G401.6 (cell line): ENCODE results near the gene PHKA1.
"Not testable (repeated sequence)": the region's sequence is repeated elsewhere in the genome, so short reads cannot be mapped to it uniquely, and the experiment has no call there.

Experiments
- FAIRE-seq: peaks from 2 replicates; lab custom pipeline; 2012; peaks lifted over from hg19 to GRCh38; lab: Jason Lieb, UNC

Gene PHKA1

DNA sequence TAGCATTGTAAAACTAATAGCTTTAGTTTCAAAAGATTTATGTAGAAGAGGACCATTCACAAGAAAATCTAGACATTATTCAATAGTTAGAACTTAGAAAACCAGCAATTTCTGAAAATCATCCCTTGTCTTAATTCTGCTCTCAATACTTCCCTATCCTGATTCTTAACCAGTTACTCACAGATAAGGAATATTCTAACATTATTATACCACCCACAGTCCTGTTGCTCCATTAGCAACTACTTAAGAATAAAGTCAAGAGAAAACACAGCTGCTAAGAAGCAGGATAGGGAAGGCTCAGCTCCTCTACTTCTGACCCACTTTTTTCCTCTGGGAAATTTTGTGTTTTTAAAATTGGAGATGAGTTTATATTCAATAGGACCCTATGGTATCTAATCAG lies 47.7 kb downstream of the PHKA1 start:
- FAIRE-seq, result no peak

DNA sequence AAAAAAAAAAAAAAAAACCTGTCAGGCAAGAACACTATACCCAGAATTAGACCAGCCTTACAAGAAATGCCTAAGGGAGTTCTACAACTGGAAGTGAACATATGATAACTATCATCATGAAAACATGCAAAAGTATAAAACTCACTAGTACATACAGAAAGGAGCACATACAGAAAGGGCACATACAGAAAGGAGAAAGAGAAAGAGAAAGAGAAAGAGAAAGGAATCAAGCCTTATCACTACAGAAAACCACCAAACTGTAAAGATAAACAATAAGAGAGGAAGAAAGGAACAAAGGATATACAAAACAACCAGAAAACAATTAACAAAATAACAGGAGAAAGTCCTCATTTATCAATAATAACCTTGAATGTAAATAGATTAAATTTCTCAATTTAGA lies 50.4 kb downstream of the PHKA1 start:
- no peak for FAIRE-seq

DNA sequence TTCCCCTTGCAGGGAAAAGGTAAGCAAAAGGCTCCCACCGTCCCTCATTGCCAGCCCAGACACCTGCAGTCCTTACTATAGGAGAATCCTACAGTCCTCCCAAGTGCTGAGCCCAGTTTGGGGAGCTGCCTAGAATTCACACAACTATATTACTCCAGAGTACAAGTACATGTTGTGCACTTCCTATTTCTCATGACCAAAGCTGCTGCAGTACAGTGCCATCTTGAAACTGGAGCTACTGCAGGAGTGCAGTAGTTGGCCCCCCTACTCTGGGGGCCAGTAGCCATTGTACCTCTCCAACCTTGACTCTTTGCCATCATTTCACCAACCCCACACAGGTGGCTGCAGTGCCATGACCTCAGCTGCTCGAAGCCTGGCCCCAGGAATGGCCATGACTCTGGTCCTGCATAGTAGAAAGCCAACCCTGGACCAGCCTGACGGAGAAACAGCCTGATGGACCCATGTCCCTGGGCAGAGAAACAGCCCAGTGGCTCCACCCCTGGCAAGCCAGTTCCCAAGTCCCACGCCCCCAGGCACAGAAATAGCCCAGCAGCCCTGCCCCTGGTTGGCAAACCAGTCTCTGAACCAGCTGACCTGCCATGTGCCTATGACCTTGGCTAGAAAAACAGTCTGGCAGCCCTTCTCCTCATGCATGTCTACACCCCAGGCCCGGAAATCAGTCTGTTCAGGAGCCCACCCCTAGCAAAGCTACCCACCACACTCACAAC lies 51.9 kb downstream of the PHKA1 start:
- FAIRE-seq, result no peak

DNA sequence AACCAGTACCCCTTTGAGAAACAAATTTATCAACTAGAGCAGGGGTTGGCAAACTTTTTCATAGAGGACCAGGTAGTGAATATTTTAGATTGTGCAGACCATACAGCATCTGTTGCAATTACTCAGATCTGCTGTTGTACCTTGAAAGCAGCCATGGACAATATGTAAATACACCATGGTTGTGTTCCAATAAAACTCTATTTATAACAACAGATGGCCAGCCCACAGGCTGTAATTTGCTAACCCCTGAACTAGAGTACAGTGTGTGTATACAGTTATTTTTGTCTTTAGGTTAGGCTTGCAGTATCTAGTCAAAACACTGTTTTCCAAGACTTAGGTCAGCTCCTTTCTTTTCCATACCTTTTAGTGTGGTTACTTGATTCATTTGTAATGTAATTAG lies 54.4 kb downstream of the PHKA1 start:
- no peak for FAIRE-seq

DNA sequence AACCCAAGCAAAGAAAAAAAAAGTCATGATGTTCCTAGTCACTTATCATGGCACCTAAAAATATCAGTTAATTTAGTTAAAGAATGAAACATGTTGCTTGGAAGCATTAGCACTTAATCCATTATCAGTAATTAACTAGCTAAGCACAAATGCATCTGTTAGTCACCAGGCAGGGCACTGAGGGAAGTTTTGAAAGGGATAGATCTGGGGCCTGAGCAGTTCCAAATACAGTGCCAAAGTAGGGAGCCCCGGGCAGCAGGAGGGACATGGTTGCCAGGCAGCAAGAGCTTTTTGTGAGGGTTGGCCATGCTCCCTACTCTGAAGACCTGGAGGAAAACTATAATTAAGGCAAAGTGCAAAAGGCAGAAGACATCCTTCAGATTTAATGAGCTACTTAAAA lies 62.0 kb downstream of the PHKA1 start:
- FAIRE-seq, result no peak

DNA sequence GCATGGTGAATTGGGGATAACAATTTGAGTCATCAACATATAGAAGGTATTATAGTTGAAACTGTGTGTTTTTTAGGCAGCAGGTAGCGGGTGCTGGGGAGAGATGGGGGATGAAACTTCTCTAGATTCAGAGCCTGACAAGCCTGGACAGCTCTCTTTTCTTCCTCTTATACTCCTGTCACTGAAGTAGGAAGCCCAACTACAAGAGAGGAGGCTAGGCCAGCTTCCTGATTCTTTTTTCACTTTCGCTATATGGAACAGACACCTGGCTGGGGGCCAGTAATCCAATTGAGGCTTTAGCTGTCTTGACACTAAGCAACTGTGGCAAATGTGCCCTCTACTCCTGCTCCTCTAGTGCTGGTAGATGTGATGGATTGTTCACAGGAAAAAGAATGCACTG lies 69.2 kb downstream of the PHKA1 start:
- no peak for FAIRE-seq

DNA sequence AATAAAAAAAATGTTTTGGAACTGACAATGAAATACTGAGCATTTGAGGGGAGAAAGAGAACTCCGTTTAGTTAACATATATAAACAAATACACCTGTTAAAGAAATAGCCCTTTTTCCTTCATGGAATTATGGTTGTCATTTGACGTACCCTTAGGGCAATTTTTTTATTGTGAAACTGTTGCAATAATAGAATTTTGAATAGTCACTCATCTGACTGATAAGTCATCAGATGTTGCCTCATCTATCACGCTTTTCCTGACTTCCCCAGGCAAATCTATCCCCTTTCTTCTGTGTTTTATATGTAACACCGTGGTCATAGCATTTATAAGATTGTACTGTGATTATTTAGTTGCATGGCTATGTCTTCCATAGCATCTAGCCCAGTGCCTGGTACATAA lies 72.5 kb downstream of the PHKA1 start:
- no peak for FAIRE-seq

DNA sequence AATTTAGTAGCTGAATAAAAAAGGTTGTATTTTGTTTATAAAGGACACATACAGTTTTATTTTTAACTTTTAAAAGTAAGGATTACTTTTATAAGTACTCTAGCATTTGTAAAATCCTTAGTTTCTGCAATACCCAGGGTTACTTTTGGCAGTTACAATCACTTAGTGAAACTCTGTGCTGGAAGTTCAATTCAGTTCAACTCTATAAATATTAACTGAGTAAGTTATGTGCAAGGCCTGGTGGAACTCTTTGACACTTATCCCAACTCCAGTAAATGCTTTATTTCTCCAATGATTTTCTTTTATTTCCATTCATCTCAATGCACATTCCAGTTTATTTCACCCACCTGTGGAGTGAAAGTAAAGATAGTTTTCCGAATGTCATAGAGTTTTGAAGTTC lies 78.2 kb downstream of the PHKA1 start:
- no peak for FAIRE-seq

DNA sequence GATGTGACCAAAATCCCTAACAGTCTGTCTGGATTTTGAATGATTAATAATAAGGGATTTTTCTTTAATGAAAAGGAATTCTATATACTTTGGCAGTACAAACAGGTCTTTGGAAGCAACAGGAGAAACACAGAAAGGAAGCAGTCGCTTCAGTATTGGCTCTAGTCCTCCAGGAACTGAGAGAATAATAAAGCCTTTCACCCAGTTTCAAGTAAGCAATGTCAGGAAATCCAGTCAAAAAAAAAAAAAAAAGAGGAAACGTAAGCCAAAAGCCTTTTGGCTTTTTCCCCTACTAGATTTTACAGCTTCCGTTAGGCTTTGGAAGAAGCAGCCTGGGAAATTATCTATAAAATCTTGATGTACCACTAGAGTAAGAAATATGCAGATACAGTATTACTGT lies 79.8 kb downstream of the PHKA1 start:
- FAIRE-seq, result no peak

DNA sequence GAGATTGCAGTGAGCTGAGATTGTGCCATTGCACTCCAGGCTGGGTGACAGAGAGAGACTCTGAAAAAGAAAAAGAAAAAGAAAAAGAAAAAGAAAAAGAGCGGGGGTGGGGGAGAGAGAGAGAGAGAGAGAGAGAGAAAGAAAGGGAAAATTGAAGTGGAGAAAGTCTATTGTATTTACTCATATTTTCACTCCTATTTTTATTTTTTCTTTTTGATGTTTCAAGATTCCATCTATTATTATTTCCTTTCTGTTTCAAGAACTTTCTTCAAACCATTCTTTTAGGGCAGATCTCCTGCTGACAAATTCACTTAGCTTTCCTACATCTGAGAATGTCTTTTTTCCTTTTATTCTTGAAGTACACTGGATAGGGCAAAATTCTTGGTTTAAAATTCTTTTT lies 83.9 kb downstream of the PHKA1 start:
- peak; percentile 21 for FAIRE-seq

DNA sequence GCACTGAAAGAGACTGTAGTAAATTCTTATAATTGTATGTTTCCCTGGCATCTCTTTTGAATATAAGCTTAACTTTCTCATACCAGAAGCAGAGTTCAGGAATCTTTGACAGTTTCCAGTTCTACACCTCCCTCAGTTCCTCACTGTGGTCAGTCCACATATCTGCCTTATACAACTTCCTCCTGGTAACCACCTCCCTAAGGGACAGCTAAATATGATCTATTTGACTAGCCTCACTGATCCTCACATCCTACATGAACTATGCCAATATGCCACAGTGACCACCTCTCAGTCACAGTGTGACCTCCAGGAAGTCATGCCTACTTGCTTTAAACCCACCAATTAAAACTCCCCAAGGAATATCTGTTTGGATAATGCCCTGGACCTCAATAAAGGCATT lies 89.9 kb downstream of the PHKA1 start:
- no peak for FAIRE-seq

DNA sequence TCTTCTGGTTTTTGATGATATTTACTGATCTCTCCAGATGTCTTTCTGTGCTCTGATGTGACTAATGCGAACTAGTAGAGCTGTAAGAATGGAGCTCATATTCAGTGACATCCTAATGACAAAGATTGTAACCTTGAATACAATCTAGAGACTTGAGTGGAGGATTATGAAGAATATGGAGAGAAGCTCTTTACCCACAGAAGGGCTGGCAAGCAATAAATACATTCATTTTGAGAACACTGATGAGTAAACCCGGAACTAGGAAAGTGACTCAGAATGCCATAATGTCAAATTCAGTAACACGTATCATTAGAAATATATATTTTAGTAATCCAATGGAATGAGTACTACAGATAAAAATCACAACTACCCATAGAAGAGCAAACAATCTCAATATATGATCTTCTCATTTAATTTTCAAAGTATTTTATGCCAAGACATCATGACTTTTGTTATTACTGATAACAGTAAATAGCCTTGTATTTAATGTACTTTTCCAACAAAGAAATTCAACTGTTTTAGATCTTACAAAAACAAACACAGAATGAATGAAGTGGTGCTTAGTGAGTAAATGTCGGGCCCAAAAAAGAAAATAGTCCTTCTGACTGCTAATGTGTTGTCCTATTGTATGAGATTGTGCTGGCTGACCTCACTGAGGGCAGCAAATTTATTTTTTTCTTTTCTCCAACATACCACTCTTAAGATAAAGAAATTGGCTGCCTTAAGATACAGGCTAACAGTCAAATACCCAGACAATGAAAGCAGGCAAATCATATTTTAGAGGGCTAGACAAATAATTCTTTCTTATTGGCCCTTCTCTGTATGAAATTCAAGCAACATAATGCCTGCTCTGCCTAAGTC lies 92.3 kb downstream of the PHKA1 start:
- no peak for FAIRE-seq

DNA sequence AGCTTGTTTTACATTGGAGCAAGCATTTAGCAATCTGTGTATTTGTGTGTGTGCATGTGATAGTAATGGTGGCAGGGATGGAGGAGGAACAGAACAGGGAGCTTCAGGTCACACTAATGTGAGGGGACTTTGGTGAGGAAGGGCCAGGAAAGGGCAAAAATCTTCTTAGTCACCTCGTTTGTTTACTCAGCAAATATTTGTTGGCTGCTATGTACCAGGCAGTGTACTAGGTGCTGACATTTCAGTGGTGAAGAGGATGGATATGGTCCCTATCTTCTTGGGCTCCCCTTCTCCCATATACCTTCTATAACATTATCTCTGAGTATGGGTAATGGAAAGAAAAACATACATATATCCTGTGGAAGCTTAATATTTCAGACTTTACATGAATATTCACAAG lies 92.9 kb downstream of the PHKA1 start:
- no peak for FAIRE-seq

DNA sequence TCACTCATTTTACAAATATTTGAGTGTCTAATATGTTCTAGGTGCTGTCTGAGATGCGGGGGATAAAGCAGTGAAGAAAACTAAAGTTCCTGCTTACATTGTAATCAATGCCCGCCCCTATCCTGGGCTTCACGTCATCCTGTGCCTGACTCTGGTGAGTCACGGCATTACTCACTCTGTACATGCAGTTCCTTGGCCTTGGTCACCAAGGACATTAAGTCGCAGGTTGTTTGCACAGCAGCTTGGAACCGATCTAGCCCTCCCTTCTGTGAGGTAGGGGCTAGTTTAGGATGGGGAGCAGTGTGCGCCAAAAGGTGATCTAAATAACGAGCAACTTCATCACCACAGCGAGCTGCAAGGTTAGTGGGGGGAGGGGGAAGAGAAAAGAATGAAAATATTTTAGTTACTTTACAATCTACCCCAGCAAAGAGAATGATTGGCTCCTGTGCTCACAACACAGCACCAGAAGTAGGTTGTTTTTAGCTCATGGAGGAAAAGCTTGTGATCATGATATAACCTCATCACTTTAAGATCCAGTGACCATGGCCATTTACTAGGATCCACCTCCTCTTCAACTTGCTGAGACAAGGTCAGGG lies 93.5 kb downstream of the PHKA1 start:
- FAIRE-seq, result no peak

DNA sequence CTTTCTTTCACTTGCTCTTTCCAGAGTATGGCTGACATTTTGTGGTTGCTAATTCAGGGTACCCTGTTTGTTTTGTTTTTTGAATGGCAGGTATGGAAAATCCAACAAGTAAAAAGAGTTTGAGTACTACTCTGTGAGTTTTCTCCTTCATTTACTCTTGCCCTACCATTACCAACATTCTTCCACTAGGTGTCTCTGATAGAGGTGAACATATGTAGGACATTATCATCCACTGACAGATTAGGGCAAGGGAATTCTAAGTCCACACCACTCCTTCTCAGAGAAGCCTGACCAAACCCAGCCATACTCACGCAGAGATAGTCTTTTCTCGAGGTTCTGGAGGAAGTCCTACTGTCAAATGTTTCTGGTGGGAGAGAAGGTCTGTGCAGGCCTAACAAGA lies 104.8 kb downstream of the PHKA1 start:
- no peak for FAIRE-seq

DNA sequence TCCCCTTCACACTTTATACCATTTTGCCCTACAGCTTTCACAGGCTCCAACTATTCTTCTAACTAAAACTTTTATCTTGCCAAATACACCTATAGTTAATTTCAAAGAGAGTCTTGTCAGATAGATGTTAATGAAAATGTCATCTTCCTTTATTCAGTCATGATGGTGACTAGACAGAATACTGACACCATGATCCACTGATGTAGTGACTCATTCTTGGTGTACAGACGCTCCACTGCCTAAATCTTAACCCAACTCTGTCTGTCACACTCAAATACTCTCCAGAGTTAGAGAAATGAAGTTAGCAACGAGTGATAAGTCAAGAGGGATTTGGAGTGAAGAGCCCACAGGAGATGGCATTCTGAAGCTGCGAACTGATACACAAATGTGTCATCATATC lies 109.4 kb downstream of the PHKA1 start:
- no peak for FAIRE-seq

DNA sequence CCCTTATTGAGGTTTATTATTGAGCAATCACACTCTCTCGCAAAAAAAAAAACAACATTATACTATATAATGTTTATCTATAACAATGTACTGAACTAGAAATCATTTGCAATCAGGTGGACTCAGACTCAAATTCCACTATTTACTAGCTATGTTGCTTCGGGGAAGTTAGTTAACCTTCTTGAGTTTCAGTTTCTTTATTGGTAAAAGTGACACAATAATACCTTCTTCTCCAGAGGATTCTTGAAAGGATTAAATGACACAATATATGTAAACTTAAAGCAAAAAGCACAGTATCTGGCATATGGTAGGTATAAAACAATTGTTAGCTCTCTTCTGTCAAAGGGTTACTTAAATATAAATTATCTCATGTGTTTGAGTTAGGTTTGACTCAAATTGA lies 110.0 kb downstream of the PHKA1 start:
- FAIRE-seq, result no peak

DNA sequence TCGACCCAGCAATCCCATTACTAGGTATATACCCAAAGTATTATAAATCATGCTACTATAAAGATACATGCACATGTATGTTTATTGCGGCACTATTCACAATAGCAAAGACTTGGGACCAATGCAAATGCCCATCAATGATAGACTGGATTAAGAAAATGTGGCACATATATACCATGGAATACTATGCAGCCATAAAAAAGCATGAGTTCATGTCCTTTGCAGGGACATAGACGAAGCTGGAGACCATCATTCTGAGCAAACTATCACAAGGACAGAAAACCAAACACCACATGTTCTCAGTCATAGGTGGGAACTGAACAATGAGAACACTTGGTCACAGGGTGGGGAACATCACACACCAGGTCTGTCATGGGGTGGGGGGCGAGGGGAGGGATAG lies 123.1 kb downstream of the PHKA1 start:
- not testable (repeated sequence) for FAIRE-seq

DNA sequence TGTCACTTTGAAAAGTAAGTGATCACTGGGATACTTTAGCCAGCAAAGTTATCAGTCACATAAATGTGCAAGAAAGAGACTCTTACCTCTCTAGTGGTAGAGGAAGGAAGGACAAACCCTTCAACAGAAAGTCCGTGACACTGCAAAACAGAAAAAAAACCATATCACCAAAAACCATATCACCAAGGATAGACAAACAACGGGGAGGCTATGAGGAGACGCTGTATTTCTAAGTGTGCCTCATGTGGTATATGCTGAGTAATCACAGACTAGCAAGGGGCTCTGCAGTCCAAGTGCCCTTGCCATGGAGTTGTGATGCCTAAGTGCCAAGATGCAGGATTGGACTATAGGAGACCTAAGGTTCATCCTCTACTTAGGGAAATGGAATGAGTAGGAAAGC lies 129.9 kb downstream of the PHKA1 start:
- FAIRE-seq, result no peak

DNA sequence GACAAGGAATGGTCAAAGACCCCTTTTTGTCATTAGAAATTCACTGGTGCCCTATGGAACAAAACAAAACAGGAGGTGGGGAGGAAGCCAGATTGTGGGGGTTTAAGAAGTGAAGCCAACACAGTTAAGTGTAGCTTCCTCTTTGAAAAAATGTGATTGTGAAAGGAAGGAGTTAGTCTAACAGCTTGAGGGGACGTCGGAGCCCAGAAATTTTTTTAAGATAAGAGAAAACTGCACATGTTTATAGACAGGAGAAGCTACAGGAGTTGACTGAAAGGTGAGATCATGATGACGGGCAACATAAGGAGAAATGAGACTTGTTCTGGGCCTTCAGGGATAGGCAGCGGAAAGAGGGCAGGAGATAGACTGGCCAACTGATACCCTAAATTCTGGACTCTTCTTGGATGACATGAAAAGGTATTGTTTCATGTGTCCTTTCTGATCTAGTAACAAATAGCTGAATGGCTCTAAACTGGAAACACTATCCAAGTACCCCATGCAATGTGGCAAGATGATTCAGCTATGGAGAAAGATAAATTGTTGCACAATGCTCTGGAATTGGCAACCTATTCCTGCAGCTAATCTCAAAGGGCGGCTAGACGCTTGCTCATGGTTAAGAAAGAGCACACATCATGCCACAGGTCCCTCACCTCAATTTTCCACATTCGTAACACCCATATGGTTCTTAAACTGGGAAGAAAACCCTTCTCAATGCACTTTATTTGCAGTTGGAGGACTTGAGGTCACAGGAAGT lies 137.8 kb downstream of the PHKA1 start:
- FAIRE-seq, result no peak

DNA sequence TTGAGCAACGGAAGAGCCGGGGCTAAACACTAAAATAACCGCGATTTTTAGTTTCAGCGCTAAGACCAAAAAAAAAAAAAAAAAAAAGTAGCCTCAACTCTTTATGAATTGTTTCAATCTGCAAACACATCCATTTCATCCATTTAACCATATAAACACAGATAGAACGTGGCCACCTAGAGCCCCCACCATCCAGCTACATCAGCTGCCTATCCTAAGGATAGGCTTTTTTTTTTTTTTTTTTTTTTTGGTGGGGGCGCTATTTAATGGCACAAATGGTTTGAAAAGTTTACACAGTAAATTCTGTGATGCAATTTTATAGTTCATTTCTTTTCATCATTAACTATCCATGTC lies 141.0 kb downstream of the PHKA1 start:
- peak; percentile 92 for FAIRE-seq

DNA sequence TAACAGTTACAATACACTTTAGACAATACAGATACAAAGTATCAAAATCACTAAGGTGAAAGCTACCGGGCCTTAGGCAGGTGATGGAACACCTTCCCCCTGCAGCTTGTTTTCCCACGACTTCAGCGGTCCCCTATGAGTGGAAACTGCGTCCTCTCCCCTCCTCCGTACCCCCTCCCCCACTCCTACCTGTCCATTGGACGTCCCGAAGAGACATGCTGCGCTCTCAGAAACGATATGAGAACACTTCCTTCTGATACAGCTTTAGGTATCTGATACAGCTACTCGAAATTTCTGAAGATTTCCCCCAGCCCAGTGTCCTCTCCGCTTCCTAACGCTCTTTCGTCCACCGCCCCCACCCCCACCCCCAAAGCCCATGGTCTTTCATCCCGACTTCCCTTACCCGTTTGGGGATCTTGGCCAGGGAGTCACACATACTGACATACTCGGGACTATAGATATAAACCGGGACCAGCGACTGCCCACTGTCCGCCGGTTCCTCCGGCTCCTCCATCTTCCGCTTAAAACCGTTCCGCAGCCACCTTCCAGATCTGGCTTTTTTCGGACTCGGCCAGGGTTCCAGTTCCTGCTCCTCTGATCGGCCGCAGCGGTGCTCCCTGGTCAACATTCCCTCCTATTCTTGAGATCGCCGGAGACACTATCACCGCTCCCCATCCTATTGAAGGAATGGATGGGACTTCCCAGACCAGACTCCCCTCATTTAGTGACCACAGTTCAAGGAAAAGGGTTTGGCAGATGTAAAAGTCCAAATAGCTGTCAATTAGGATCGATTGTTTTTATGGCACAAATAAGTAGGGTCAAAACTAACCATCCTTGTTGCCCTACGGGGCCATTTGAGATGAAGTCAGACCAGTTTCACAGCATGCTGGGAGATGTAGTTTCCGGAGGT lies 141.6 kb downstream of the PHKA1 start, which contains the start of gene HDAC8:
Gene HDAC8, minus strand, starts transcription at position 596 of the 910 bp plus-strand sequence. Its CDS starts 82 bp downstream, at position 514.
- FAIRE-seq, result no peak
